ENCODE data around the gene TTLL13.
"Not testable (repeated sequence)": the region's sequence is repeated elsewhere in the genome, so short reads cannot be mapped to it uniquely, and the experiment has no call there.

Gene TTLL13

GRCh38 chr15:90266061-90266431 lies 16.7 kb downstream of the TTLL13 start:
- DNase-seq (ENCODE audit: low read depth in 2 of 2): peak; percentile 27 to 38
- H3K4me3 ChIP-seq (replicated peaks in 1 of 2; ENCODE audit: low read depth in 2 of 2, low read length in 2 of 2): peak overlapping the region; percentile 74 to 86
- TF ChIP-seq, protein P1, sequence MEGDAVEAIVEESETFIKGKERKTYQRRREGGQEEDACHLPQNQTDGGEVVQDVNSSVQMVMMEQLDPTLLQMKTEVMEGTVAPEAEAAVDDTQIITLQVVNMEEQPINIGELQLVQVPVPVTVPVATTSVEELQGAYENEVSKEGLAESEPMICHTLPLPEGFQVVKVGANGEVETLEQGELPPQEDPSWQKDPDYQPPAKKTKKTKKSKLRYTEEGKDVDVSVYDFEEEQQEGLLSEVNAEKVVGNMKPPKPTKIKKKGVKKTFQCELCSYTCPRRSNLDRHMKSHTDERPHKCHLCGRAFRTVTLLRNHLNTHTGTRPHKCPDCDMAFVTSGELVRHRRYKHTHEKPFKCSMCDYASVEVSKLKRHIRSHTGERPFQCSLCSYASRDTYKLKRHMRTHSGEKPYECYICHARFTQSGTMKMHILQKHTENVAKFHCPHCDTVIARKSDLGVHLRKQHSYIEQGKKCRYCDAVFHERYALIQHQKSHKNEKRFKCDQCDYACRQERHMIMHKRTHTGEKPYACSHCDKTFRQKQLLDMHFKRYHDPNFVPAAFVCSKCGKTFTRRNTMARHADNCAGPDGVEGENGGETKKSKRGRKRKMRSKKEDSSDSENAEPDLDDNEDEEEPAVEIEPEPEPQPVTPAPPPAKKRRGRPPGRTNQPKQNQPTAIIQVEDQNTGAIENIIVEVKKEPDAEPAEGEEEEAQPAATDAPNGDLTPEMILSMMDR (IDR thresholded peaks at IDR 0.05; ENCODE audit: low read depth, low read length): no peak

- peak; percentile 24 to 56 for DNase-seq (ENCODE audit: low read depth in 2 of 2)
- peak overlapping the region; percentile 74 to 86 for H3K4me3 ChIP-seq (replicated peaks in 1 of 2; ENCODE audit: low read depth in 2 of 2, low read length in 2 of 2)
- TF ChIP-seq, protein P1 (IDR thresholded peaks at IDR 0.05; ENCODE audit: low read depth, low read length): no peak
Measured at GRCh38 chr15:90266485-90266884, 17.1 kb downstream of the TTLL13 start.

DNA sequence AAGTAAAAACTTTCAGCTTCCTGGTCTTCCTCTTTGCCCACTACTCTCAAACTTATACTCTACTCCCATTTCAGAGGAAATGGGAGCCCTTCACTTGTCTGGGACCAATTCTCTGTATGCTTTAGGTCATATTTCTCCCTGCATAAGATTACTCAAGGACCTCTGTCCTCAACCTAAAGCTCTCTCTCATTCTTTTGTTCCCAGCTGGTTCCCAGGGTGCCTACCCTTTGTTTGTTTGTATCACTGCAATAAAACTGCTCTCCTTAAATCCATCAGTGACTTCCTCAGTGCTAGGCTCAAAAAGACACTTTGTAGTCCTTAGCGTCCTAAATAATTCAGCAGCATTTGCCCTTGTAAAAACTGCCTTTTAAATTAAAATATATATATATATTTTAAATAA lies 19.1 kb downstream of the TTLL13 start:
- no peak for DNase-seq (ENCODE audit: low read depth in 2 of 2)
- TF ChIP-seq, protein P1 (IDR thresholded peaks at IDR 0.05; ENCODE audit: low read depth, low read length): no peak
- no peak overlapping the region for H3K4me3 ChIP-seq (replicated peaks in 1 of 2; ENCODE audit: low read depth in 2 of 2, low read length in 2 of 2)

- TF ChIP-seq, protein P1 (IDR thresholded peaks at IDR 0.05; ENCODE audit: low read depth, low read length): no peak
- no peak overlapping the region for H3K4me3 ChIP-seq (replicated peaks in 1 of 2; ENCODE audit: low read depth in 2 of 2, low read length in 2 of 2)
- no peak for DNase-seq (ENCODE audit: low read depth in 2 of 2)
Measured at GRCh38 chr15:90270502-90271150, 21.3 kb downstream of the TTLL13 start.

DNA sequence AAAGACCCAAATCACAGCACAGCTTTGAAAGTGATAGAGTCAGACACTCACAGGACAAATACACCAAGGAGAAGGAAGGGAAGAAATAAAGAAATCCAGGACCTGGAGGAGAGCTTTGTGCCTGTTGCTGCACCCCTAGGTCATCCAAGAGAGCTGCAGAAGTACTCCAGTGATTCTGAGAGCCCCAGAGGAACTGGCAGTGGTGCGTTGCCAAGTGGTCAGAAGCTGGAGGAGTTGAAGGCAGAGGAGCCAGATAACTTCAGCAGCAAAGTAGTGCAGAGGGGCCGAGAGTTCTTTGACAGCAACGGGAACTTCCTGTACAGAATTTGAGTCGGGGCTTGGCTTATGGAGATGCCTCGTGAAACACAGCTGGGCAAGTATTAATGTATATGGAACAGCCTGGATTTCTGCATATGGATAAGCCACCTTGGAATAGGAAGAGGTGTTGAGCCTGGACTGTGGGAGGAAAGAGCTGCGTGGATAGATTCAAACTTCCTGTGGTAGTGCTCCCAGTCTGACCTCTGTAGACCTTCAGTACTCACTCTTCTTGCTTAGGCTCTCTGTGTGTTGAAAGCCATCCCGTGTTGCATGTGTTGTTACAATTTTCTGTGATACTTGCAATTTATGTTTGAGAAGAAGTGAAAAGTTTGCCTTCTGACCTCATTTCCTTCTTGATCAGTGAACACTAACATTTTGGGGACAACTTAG lies 22.3 kb downstream of the TTLL13 start:
- H3K4me3 ChIP-seq (replicated peaks in 1 of 2; ENCODE audit: low read depth in 2 of 2, low read length in 2 of 2): no peak overlapping the region
- TF ChIP-seq, protein P1 (IDR thresholded peaks at IDR 0.05; ENCODE audit: low read depth, low read length): no peak
- peak in 1 of 2 donors; percentile 31 for DNase-seq (ENCODE audit: low read depth in 2 of 2)

- not testable (repeated sequence) for DNase-seq (ENCODE audit: low read depth in 2 of 2); H3K4me3 ChIP-seq (replicated peaks in 1 of 2; ENCODE audit: low read depth in 2 of 2, low read length in 2 of 2)
Measured at GRCh38 chr15:90278467-90278866, 29.1 kb downstream of the TTLL13 start.

DNA sequence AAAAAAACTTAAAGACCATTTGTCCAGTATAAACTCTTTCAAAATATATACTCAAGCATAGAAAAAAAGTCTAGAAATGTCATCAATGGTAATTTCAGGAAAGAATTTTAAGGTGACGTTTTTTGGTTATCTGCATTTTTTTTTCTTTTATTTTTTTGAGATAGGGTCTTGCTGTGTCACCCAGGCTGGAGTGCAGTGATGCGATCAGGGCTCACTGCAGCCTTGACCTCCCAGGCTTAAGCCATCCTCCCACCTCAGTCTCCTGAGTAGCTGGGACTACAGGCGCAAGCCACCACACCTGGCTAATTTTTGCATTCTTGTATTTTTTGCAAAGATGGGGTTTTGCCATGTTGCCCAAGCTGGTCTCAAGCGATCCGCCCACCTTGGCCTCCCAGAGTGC lies 31.4 kb downstream of the TTLL13 start:
- not testable (repeated sequence) for H3K4me3 ChIP-seq (replicated peaks in 1 of 2; ENCODE audit: low read depth in 2 of 2, low read length in 2 of 2); DNase-seq (ENCODE audit: low read depth in 2 of 2)

DNA sequence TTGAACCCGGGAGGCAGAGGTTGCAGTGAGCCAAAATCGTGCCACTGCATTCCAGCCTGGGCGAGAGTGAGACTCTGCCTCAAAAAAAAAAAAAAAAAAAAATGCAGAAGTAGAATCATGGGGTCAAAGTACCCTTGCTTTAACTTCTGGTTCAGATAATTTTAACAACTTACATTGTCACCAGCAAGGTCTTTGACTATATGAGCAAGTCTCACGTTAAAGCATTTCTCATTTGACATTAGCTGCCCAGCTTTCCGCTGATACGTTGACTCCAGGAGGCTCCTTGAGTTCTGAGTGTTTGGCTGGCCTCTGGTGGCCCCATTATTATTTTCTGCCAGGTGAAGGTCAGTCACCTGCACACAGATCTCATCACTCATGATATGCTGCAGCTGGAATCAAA lies 32.3 kb downstream of the TTLL13 start:
- not testable (repeated sequence) for H3K4me3 ChIP-seq (replicated peaks in 1 of 2; ENCODE audit: low read depth in 2 of 2, low read length in 2 of 2); DNase-seq (ENCODE audit: low read depth in 2 of 2)
